NCI-H2029 (cell line): ENCODE data around the gene SMG9.

ENCODE experiments used
- DNase-seq: peaks from one replicate; lab custom pipeline; 2025; lab: John Stamatoyannopoulos, UW

SMG9 gene

GRCh38 chr19:43754503-43755255 is at the start of gene SMG9:
SMG9 (minus strand) TSS chr19:43754962; CDS start chr19:43750741, 4,221 bp downstream.
- peak; percentile 95 for DNase-seq

- peak; percentile 53 for DNase-seq
Observed at GRCh38 chr19:43804432-43804831, 49.7 kb upstream of the SMG9 start.

- DNase-seq = no peak
Observed at GRCh38 chr19:43802216-43802951, 47.6 kb upstream of the SMG9 start, which contains the start of gene LYPD5. LYPD5 (minus strand) TSS chr19:43802447; CDS start chr19:43802380, 67 bp downstream.

GRCh38 chr19:43799502-43800142 is 44.9 kb upstream of the SMG9 start:
- DNase-seq = no peak

GRCh38 chr19:43798546-43799409 is 44.0 kb upstream of the SMG9 start:
- peak; percentile 85 for DNase-seq

- no peak for DNase-seq
Observed at GRCh38 chr19:43798026-43798545, 43.3 kb upstream of the SMG9 start.

GRCh38 chr19:43797556-43797955 is 42.8 kb upstream of the SMG9 start:
- DNase-seq = no peak

- no peak for DNase-seq
Observed at GRCh38 chr19:43797118-43797517, 42.4 kb upstream of the SMG9 start.

GRCh38 chr19:43790587-43790986 is 35.8 kb upstream of the SMG9 start:
- DNase-seq = no peak

GRCh38 chr19:43789029-43789428 is 34.3 kb upstream of the SMG9 start:
- no peak for DNase-seq

GRCh38 chr19:43786665-43787064 is 31.9 kb upstream of the SMG9 start:
- DNase-seq = no peak

- DNase-seq = peak; percentile 68
Observed at GRCh38 chr19:43784981-43785808, 30.4 kb upstream of the SMG9 start.

GRCh38 chr19:43784241-43784980 is 29.6 kb upstream of the SMG9 start:
- DNase-seq = no peak

- DNase-seq = no peak
Observed at GRCh38 chr19:43783636-43784035, 28.9 kb upstream of the SMG9 start.

- no peak for DNase-seq
Observed at GRCh38 chr19:43782689-43783231, 28.0 kb upstream of the SMG9 start.

GRCh38 chr19:43782311-43782660 is 27.5 kb upstream of the SMG9 start:
- DNase-seq = no peak

GRCh38 chr19:43781630-43782310 is 27.0 kb upstream of the SMG9 start:
- DNase-seq = no peak

GRCh38 chr19:43780706-43781525 is 26.2 kb upstream of the SMG9 start, which contains the start of gene KCNN4:
KCNN4 (minus strand) TSS chr19:43780973; CDS start chr19:43780861, 112 bp downstream.
- no peak for DNase-seq
